HEK293 (cell line): ENCODE data around the gene AKR1C8.
"Not testable (repeated sequence)": the region's sequence is repeated elsewhere in the genome, so short reads cannot be mapped to it uniquely, and the experiment has no call there.

Experiments
- MYNN ChIP-seq: fragments of 450-650 bp; formaldehyde crosslinking; IDR thresholded peaks from 2 replicates; pipeline ENCODE4 v1.5.1; 2016; ENCODE audit warnings: missing biosample characterization, missing genetic modification characterization, borderline replicate concordance
- SP2 ChIP-seq: fragments of 450-650 bp; formaldehyde crosslinking; IDR thresholded peaks from 2 replicates; pipeline ENCODE4 v1.5.1; 2016; ENCODE audit warnings: missing biosample characterization, missing genetic modification characterization
- WT1 ChIP-seq: fragments of 450-650 bp; formaldehyde crosslinking; IDR thresholded peaks from 2 replicates; pipeline ENCODE4 v1.5.1; 2016; ENCODE audit warnings: missing biosample characterization, missing genetic modification characterization
- ZNF133 ChIP-seq: fragments of 450-650 bp; formaldehyde crosslinking; IDR thresholded peaks from 2 replicates; pipeline ENCODE4 v1.5.1; 2016; ENCODE audit warnings: missing biosample characterization, missing genetic modification characterization
- ZNF266 ChIP-seq: fragments of 450-650 bp; formaldehyde crosslinking; IDR thresholded peaks from 2 replicates; pipeline ENCODE4 v1.5.1; 2016; ENCODE audit warnings: missing biosample characterization, missing genetic modification characterization, low read depth
- TF ChIP-seq, protein P1 (sequence below): fragments of 450-650 bp; formaldehyde crosslinking; IDR thresholded peaks from 2 replicates; pipeline ENCODE4 v1.5.1; 2016; ENCODE audit warnings: missing biosample characterization, missing genetic modification characterization
- TF ChIP-seq, protein P2 (sequence below): fragments of 450-650 bp; formaldehyde crosslinking; conservative IDR thresholded peaks from 2 replicates; pipeline ENCODE4 v1.5.1; 2016; ENCODE audit warnings: low read depth, missing biosample characterization, missing genetic modification characterization
- TF ChIP-seq, protein P3 (sequence below): fragments of 450-650 bp; formaldehyde crosslinking; IDR thresholded peaks from 2 replicates; pipeline ENCODE4 v1.5.1; 2016; ENCODE audit warnings: missing biosample characterization, missing genetic modification characterization
- TF ChIP-seq, protein P4 (sequence below): fragments of 450-650 bp; formaldehyde crosslinking; IDR thresholded peaks from 2 replicates; pipeline ENCODE4 v1.5.1; 2016; ENCODE audit warnings: missing biosample characterization, missing genetic modification characterization

DNA sequence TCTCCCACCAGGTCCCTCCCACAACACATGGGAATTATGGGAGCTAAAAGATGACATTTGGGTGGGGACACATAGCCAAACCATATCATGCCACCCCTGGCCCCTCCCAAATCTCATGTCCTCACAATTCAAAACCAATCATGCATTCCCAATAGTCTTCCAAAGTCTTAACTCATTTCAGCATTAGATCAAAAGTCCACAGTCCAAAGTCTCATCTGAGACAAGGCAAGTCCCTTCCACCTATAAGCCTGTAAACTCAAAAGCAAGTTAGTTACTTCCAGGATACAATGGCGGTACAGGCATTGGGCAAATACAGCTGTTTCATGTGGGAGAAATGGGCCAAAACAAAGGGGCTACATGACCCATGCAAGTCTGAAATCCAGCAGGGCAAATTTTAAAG, 24.8 kb upstream of the AKR1C8 start:
- TF ChIP-seq WT1 (tag by site-specific recombination); ZNF266 (tag by site-specific recombination); SP2; MYNN; ZNF133 (tag by site-specific recombination): not testable (repeated sequence)
- TF ChIP-seq, protein P1, sequence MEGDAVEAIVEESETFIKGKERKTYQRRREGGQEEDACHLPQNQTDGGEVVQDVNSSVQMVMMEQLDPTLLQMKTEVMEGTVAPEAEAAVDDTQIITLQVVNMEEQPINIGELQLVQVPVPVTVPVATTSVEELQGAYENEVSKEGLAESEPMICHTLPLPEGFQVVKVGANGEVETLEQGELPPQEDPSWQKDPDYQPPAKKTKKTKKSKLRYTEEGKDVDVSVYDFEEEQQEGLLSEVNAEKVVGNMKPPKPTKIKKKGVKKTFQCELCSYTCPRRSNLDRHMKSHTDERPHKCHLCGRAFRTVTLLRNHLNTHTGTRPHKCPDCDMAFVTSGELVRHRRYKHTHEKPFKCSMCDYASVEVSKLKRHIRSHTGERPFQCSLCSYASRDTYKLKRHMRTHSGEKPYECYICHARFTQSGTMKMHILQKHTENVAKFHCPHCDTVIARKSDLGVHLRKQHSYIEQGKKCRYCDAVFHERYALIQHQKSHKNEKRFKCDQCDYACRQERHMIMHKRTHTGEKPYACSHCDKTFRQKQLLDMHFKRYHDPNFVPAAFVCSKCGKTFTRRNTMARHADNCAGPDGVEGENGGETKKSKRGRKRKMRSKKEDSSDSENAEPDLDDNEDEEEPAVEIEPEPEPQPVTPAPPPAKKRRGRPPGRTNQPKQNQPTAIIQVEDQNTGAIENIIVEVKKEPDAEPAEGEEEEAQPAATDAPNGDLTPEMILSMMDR = not testable (repeated sequence)
- TF ChIP-seq, protein P2, sequence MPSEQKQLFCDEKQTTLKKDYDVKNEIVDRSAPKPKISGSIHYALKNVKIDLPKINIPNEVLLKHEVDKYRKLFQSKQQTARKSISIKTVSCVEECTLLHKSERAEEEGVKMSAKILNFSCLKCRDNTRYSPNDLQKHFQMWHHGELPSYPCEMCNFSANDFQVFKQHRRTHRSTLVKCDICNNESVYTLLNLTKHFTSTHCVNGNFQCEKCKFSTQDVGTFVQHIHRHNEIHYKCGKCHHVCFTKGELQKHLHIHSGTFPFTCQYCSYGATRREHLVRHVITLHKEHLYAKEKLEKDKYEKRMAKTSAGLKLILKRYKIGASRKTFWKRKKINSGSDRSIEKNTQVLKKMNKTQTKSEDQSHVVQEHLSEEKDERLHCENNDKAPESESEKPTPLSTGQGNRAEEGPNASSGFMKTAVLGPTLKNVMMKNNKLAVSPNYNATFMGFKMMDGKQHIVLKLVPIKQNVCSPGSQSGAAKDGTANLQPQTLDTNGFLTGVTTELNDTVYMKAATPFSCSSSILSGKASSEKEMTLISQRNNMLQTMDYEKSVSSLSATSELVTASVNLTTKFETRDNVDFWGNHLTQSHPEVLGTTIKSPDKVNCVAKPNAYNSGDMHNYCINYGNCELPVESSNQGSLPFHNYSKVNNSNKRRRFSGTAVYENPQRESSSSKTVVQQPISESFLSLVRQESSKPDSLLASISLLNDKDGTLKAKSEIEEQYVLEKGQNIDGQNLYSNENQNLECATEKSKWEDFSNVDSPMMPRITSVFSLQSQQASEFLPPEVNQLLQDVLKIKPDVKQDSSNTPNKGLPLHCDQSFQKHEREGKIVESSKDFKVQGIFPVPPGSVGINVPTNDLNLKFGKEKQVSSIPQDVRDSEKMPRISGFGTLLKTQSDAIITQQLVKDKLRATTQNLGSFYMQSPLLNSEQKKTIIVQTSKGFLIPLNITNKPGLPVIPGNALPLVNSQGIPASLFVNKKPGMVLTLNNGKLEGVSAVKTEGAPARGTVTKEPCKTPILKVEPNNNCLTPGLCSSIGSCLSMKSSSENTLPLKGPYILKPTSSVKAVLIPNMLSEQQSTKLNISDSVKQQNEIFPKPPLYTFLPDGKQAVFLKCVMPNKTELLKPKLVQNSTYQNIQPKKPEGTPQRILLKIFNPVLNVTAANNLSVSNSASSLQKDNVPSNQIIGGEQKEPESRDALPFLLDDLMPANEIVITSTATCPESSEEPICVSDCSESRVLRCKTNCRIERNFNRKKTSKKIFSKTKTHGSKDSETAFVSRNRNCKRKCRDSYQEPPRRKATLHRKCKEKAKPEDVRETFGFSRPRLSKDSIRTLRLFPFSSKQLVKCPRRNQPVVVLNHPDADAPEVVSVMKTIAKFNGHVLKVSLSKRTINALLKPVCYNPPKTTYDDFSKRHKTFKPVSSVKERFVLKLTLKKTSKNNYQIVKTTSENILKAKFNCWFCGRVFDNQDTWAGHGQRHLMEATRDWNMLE (tag by site-specific recombination) = not testable (repeated sequence)
- TF ChIP-seq, protein P3, sequence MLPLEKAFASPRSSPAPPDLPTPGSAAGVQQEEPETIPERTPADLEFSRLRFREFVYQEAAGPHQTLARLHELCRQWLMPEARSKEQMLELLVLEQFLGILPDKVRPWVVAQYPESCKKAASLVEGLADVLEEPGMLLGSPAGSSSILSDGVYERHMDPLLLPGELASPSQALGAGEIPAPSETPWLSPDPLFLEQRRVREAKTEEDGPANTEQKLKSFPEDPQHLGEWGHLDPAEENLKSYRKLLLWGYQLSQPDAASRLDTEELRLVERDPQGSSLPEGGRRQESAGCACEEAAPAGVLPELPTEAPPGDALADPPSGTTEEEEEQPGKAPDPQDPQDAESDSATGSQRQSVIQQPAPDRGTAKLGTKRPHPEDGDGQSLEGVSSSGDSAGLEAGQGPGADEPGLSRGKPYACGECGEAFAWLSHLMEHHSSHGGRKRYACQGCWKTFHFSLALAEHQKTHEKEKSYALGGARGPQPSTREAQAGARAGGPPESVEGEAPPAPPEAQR (tag by site-specific recombination) = not testable (repeated sequence)
- TF ChIP-seq, protein P4, sequence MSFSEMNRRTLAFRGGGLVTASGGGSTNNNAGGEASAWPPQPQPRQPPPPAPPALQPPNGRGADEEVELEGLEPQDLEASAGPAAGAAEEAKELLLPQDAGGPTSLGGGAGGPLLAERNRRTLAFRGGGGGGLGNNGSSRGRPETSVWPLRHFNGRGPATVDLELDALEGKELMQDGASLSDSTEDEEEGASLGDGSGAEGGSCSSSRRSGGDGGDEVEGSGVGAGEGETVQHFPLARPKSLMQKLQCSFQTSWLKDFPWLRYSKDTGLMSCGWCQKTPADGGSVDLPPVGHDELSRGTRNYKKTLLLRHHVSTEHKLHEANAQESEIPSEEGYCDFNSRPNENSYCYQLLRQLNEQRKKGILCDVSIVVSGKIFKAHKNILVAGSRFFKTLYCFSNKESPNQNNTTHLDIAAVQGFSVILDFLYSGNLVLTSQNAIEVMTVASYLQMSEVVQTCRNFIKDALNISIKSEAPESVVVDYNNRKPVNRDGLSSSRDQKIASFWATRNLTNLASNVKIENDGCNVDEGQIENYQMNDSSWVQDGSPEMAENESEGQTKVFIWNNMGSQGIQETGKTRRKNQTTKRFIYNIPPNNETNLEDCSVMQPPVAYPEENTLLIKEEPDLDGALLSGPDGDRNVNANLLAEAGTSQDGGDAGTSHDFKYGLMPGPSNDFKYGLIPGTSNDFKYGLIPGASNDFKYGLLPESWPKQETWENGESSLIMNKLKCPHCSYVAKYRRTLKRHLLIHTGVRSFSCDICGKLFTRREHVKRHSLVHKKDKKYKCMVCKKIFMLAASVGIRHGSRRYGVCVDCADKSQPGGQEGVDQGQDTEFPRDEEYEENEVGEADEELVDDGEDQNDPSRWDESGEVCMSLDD = not testable (repeated sequence)
